CD4-positive, alpha-beta T cell treated with Interleukin-21 for 1 hour (primary cell): ENCODE data around the gene PTCH2.

Source experiments
- DNase-seq: peaks from one replicate; pipeline ENCODE4 v3.0.0-alpha.2; 2020

PTCH2 gene

GRCh38 chr1:44777969-44778635, 65.0 kb downstream of the PTCH2 start:
- DNase-seq: no peak

- DNase-seq: no peak
These were observed 65.5 kb downstream of the PTCH2 start for GRCh38 chr1:44777547-44777946.

- no peak for DNase-seq
These were observed 66.4 kb downstream of the PTCH2 start for GRCh38 chr1:44776730-44777068.

- peak; percentile 58 for DNase-seq
These were observed 66.9 kb downstream of the PTCH2 start for GRCh38 chr1:44775930-44776729.

GRCh38 chr1:44775078-44775929, 67.7 kb downstream of the PTCH2 start, which contains the start of gene RPS8:
RPS8 (plus strand) TSS chr1:44775540; CDS start chr1:44775597, 57 bp downstream.
- peak; percentile 92 for DNase-seq
